ENCODE measurements around the gene NADSYN1.
A peak's percentile ranks its signal among the peaks of the same experiment; 100 is the strongest.

NADSYN1 gene

GRCh38 chr11:71433648-71434450, 19.2 kb upstream of the NADSYN1 start:
- DNase-seq = no peak

GRCh38 chr11:71434576-71435130, 18.4 kb upstream of the NADSYN1 start:
- no peak for DNase-seq

GRCh38 chr11:71435278-71435951, 17.6 kb upstream of the NADSYN1 start:
- no peak for DNase-seq

- no peak for DNase-seq
Measured at GRCh38 chr11:71436861-71437260, 16.1 kb upstream of the NADSYN1 start.

GRCh38 chr11:71437399-71437798, 15.6 kb upstream of the NADSYN1 start:
- no peak for DNase-seq

- no peak for DNase-seq
Measured at GRCh38 chr11:71437879-71438278, 15.1 kb upstream of the NADSYN1 start.

GRCh38 chr11:71438650-71439049, 14.4 kb upstream of the NADSYN1 start:
- no peak for DNase-seq

- no peak for DNase-seq
Measured at GRCh38 chr11:71440021-71440755, 12.8 kb upstream of the NADSYN1 start.

GRCh38 chr11:71441251-71441650, 11.8 kb upstream of the NADSYN1 start:
- no peak for DNase-seq

- DNase-seq = no peak
Measured at GRCh38 chr11:71442123-71442522, 10.9 kb upstream of the NADSYN1 start.

- DNase-seq = no peak
Measured at GRCh38 chr11:71442880-71443279, 10.1 kb upstream of the NADSYN1 start.

- no peak for DNase-seq
Measured at GRCh38 chr11:71443736-71444445, 9.1 kb upstream of the NADSYN1 start.

GRCh38 chr11:71444811-71445210, 8.2 kb upstream of the NADSYN1 start:
- DNase-seq = no peak

GRCh38 chr11:71446150-71446549, 6.9 kb upstream of the NADSYN1 start:
- DNase-seq = no peak

- no peak for DNase-seq
Measured at GRCh38 chr11:71446942-71447688, 5.9 kb upstream of the NADSYN1 start.

GRCh38 chr11:71447791-71448256, 5.2 kb upstream of the NADSYN1 start:
- no peak for DNase-seq

GRCh38 chr11:71448257-71449171, 4.5 kb upstream of the NADSYN1 start, which contains the start of gene DHCR7:
Gene DHCR7 (minus strand): TSS chr11:71448393. CDS start chr11:71444952, 3,441 bp downstream.
- DNase-seq = peak; percentile 84 to 90 (median 89)

GRCh38 chr11:71449596-71449995, 3.4 kb upstream of the NADSYN1 start:
- DNase-seq = no peak

GRCh38 chr11:71450507-71450906, 2.5 kb upstream of the NADSYN1 start:
- no peak for DNase-seq

- DNase-seq = no peak
Measured at GRCh38 chr11:71450939-71451338, 2.1 kb upstream of the NADSYN1 start.

Measured in activated CD4-positive, CD25-positive, alpha-beta regulatory T cell (primary cell).